ENCODE results near the gene H1-8. TPM values are rescaled to one million over a fixed set of nuclear protein-coding genes. Genes with fewer than 3 reads are reported as not detected.

Gene H1-8
- total RNA-seq, 6 donors from 2014 or later, result not detected

DNA sequence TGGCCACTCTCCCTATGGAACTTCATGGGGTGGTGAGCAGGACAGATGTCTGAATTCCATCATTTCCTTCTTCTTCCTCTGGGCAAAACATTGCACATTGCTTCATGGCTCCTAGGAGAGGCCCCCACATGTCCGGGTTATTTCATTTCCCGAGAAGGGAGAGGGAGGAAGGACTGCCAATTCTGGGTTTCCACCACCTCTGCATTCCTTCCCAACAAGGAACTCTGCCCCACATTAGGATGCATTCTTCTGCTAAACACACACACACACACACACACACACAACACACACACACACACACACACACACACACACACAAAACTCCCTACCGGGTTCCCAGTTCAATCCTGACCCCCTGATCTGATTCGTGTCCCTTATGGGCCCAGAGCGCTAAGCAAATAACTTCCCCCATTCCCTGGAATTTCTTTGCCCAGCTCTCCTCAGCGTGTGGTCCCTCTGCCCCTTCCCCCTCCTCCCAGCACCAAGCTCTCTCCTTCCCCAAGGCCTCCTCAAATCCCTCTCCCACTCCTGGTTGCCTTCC is 12.7 kb upstream of the H1-8 start:
- no peaks in the 10 kb centered on the region for H3K27me3 ChIP-seq
- H3K4me1 ChIP-seq, result peaks cover 7 to 18% (median 8%) of the 10 kb centered on the region in 4 donors
- no peaks in the 10 kb centered on the region for H3K36me3 ChIP-seq
- no peaks in the 10 kb centered on the region for H3K9me3 ChIP-seq
- TF ChIP-seq CTCF (IDR thresholded peaks at IDR 0.05) (no peak), POLR2A (IDR thresholded peaks at IDR 0.05) (no peak), EP300 (IDR thresholded peaks at IDR 0.05) (no peak), POLR2AphosphoS5 (IDR thresholded peaks at IDR 0.05) (no peak)
- DNase-seq (no peak), ATAC-seq (ENCODE audit: low FRiP score in 2 of 2) (no peak)
- WGBS, 2 donors, result 38 to 44% methylated on average over 6 of the region's 6 CpGs
- no peak overlapping the region for H3K4me3 ChIP-seq
- no peak overlapping the region for H3K27ac ChIP-seq

DNA sequence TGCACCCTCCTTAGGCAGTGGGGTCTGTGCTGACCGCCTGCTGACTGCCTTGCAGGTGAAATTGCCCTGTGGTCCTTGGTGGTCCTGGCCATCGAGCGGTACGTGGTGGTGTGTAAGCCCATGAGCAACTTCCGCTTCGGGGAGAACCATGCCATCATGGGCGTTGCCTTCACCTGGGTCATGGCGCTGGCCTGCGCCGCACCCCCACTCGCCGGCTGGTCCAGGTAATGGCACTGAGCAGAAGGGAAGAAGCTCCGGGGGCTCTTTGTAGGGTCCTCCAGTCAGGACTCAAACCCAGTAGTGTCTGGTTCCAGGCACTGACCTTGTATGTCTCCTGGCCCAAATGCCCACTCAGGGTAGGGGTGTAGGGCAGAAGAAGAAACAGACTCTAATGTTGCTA is 12.2 kb upstream of the H1-8 start:
- no peaks in the 10 kb centered on the region for H3K9me3 ChIP-seq
- no peak overlapping the region for H3K27ac ChIP-seq
- H3K4me3 ChIP-seq, result no peak overlapping the region
- H3K4me1 ChIP-seq, result peaks cover 7 to 18% (median 8%) of the 10 kb centered on the region in 4 donors
- H3K36me3 ChIP-seq, result no peaks in the 10 kb centered on the region
- WGBS, 2 donors, result 98 to 99% methylated on average over 9 to 13 of the region's 13 CpGs
- no peak for ATAC-seq (ENCODE audit: low FRiP score in 2 of 2)
- TF ChIP-seq EP300 (IDR thresholded peaks at IDR 0.05) (no peak), POLR2AphosphoS5 (IDR thresholded peaks at IDR 0.05) (no peak), CTCF (IDR thresholded peaks at IDR 0.05) (no peak), POLR2A (IDR thresholded peaks at IDR 0.05) (no peak)
- DNase-seq, result no peak
- H3K27me3 ChIP-seq, result no peaks in the 10 kb centered on the region

DNA sequence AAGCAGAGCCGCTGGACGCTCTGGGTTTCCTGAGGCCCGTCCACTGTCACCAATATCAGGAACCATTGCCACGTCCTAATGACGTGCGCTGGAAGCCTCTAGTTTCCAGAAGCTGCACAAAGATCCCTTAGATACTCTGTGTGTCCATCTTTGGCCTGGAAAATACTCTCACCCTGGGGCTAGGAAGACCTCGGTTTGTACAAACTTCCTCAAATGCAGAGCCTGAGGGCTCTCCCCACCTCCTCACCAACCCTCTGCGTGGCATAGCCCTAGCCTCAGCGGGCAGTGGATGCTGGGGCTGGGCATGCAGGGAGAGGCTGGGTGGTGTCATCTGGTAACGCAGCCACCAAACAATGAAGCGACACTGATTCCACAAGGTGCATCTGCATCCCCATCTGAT is 11.3 kb upstream of the H1-8 start:
- ATAC-seq (ENCODE audit: low FRiP score in 2 of 2), result no peak
- Histone ChIP-seq H3K27me3 (no peaks in the 10 kb centered on the region), H3K36me3 (no peaks in the 10 kb centered on the region), H3K4me3 (no peak overlapping the region), H3K4me1 (peaks cover 7 to 18% (median 8%) of the 10 kb centered on the region in 4 donors), H3K9me3 (no peaks in the 10 kb centered on the region), H3K27ac (no peak overlapping the region)
- 91 to 92% methylated on average over 11 of the region's 11 CpGs for WGBS, 2 donors
- TF ChIP-seq POLR2A (IDR thresholded peaks at IDR 0.05), result no peak
- no peak for TF ChIP-seq CTCF (IDR thresholded peaks at IDR 0.05)
- TF ChIP-seq EP300 (IDR thresholded peaks at IDR 0.05), result no peak
- TF ChIP-seq POLR2AphosphoS5 (IDR thresholded peaks at IDR 0.05), result no peak
- DNase-seq, result no peak

DNA sequence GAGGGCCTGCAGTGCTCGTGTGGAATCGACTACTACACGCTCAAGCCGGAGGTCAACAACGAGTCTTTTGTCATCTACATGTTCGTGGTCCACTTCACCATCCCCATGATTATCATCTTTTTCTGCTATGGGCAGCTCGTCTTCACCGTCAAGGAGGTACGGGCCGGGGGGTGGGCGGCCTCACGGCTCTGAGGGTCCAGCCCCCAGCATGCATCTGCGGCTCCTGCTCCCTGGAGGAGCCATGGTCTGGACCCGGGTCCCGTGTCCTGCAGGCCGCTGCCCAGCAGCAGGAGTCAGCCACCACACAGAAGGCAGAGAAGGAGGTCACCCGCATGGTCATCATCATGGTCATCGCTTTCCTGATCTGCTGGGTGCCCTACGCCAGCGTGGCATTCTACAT is 10.7 kb upstream of the H1-8 start:
- Histone ChIP-seq H3K4me3 (no peak overlapping the region), H3K36me3 (no peaks in the 10 kb centered on the region), H3K9me3 (no peaks in the 10 kb centered on the region), H3K27ac (no peak overlapping the region), H3K27me3 (no peaks in the 10 kb centered on the region), H3K4me1 (peaks cover 7 to 18% (median 8%) of the 10 kb centered on the region in 4 donors)
- ATAC-seq (ENCODE audit: low FRiP score in 2 of 2) (no peak), DNase-seq (no peak)
- TF ChIP-seq EP300 (IDR thresholded peaks at IDR 0.05) (no peak), POLR2A (IDR thresholded peaks at IDR 0.05) (no peak), POLR2AphosphoS5 (IDR thresholded peaks at IDR 0.05) (no peak), CTCF (IDR thresholded peaks at IDR 0.05) (no peak)
- 96 to 99% methylated on average over 17 to 20 of the region's 20 CpGs for WGBS, 2 donors

DNA sequence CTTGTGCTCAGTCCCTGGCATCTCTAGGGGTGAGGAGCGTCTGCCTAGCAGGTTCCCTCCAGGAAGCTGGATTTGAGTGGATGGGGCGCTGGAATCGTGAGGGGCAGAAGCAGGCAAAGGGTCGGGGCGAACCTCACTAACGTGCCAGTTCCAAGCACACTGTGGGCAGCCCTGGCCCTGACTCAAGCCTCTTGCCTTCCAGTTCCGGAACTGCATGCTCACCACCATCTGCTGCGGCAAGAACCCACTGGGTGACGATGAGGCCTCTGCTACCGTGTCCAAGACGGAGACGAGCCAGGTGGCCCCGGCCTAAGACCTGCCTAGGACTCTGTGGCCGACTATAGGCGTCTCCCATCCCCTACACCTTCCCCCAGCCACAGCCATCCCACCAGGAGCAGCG is 9.6 kb upstream of the H1-8 start:
- Histone ChIP-seq H3K4me3 (no peak overlapping the region), H3K4me1 (peaks cover 7 to 18% (median 8%) of the 10 kb centered on the region in 4 donors), H3K36me3 (no peaks in the 10 kb centered on the region), H3K27me3 (no peaks in the 10 kb centered on the region), H3K9me3 (no peaks in the 10 kb centered on the region), H3K27ac (no peak overlapping the region)
- TF ChIP-seq CTCF (IDR thresholded peaks at IDR 0.05), result no peak
- TF ChIP-seq POLR2A (IDR thresholded peaks at IDR 0.05), result no peak
- TF ChIP-seq EP300 (IDR thresholded peaks at IDR 0.05), result no peak
- TF ChIP-seq POLR2AphosphoS5 (IDR thresholded peaks at IDR 0.05), result no peak
- DNase-seq (no peak), ATAC-seq (ENCODE audit: low FRiP score in 2 of 2) (no peak)
- 91 to 93% methylated on average over 14 to 16 of the region's 16 CpGs for WGBS, 2 donors

All from upper lobe of left lung (tissue), 6 donors.